Stimulated activated CD4-positive, alpha-beta T cell treated with anti-CD3 and anti-CD28 coated beads, Interleukin-15, amount 100 ng/mL, for 24 hours (primary cell): Measurements from ENCODE around the gene PRKG2.
"Not testable (repeated sequence)": the region's sequence is repeated elsewhere in the genome, so short reads cannot be mapped to it uniquely, and the experiment has no call there.

Source experiments
- DNase-seq: peaks from one replicate; pipeline ENCODE4 v3.0.0-alpha.2; 2020

The PRKG2 gene

GRCh38 chr4:81214881-81215868, at the start of gene PRKG2:
PRKG2 (minus strand) TSS chr4:81215222; CDS start chr4:81205047, 10,175 bp downstream.
- DNase-seq: peak; percentile 27

GRCh38 chr4:81260443-81261101, 45.5 kb upstream of the PRKG2 start:
- no peak for DNase-seq

- no peak for DNase-seq
Observed at GRCh38 chr4:81258841-81259550, 44.0 kb upstream of the PRKG2 start.

- DNase-seq: no peak
Observed at GRCh38 chr4:81257816-81258215, 42.8 kb upstream of the PRKG2 start.

- no peak for DNase-seq
Observed at GRCh38 chr4:81257021-81257420, 42.0 kb upstream of the PRKG2 start.

GRCh38 chr4:81256059-81256970, 41.3 kb upstream of the PRKG2 start:
- DNase-seq: no peak

GRCh38 chr4:81255524-81255923, 40.5 kb upstream of the PRKG2 start:
- DNase-seq: no peak

GRCh38 chr4:81250430-81250829, 35.4 kb upstream of the PRKG2 start:
- no peak for DNase-seq

- no peak for DNase-seq
Observed at GRCh38 chr4:81245218-81246009, 30.4 kb upstream of the PRKG2 start.

- DNase-seq: no peak
Observed at GRCh38 chr4:81237791-81238190, 22.8 kb upstream of the PRKG2 start.

GRCh38 chr4:81235982-81236749, 21.1 kb upstream of the PRKG2 start:
- no peak for DNase-seq

GRCh38 chr4:81227968-81228367, 12.9 kb upstream of the PRKG2 start:
- no peak for DNase-seq

- no peak for DNase-seq
Observed at GRCh38 chr4:81227138-81227537, 12.1 kb upstream of the PRKG2 start.

- no peak for DNase-seq
Observed at GRCh38 chr4:81225252-81225651, 10.2 kb upstream of the PRKG2 start.

GRCh38 chr4:81222082-81222472, 7.1 kb upstream of the PRKG2 start:
- DNase-seq: not testable (repeated sequence)

GRCh38 chr4:81221303-81222081, 6.5 kb upstream of the PRKG2 start:
- DNase-seq: no peak

- DNase-seq: no peak
Observed at GRCh38 chr4:81220271-81220670, 5.2 kb upstream of the PRKG2 start.

GRCh38 chr4:81218206-81218605, 3.2 kb upstream of the PRKG2 start:
- no peak for DNase-seq

GRCh38 chr4:81217779-81218178, 2.8 kb upstream of the PRKG2 start:
- DNase-seq: no peak

GRCh38 chr4:81215931-81216330, 909 bp upstream of the PRKG2 start:
- no peak for DNase-seq
